IPS-18a (cell line): Measurements from ENCODE around the gene ESR1.

Source experiments
- H3K27ac ChIP-seq: one replicate; pipeline ENCODE4 v1.5.1; 2013; ENCODE audit warnings: low read length
- H3K27me3 ChIP-seq: one replicate; pipeline ENCODE4 v1.6.1; 2013; ENCODE audit warnings: mild to moderate bottlenecking, low read length; ENCODE audit not compliant: control insufficient read depth, insufficient read depth
- H3K36me3 ChIP-seq: one replicate; pipeline ENCODE4 v1.6.1; 2013; ENCODE audit warnings: low read depth, low read length; ENCODE audit not compliant: control insufficient read depth
- H3K4me1 ChIP-seq: one replicate; pipeline ENCODE4 v1.6.1; 2013; ENCODE audit warnings: low read depth, low read length; ENCODE audit not compliant: control insufficient read depth
- H3K4me3 ChIP-seq: one replicate; pipeline ENCODE4 v1.5.1; 2013; ENCODE audit warnings: low read length
- H3K9ac ChIP-seq: one replicate; pipeline ENCODE4 v1.6.1; 2013; ENCODE audit warnings: mild to moderate bottlenecking, low read length, moderate library complexity
- H3K9me3 ChIP-seq: one replicate; pipeline ENCODE4 v1.6.1; 2013; ENCODE audit warnings: low read depth, low read length; ENCODE audit not compliant: control insufficient read depth

The ESR1 gene

DNA sequence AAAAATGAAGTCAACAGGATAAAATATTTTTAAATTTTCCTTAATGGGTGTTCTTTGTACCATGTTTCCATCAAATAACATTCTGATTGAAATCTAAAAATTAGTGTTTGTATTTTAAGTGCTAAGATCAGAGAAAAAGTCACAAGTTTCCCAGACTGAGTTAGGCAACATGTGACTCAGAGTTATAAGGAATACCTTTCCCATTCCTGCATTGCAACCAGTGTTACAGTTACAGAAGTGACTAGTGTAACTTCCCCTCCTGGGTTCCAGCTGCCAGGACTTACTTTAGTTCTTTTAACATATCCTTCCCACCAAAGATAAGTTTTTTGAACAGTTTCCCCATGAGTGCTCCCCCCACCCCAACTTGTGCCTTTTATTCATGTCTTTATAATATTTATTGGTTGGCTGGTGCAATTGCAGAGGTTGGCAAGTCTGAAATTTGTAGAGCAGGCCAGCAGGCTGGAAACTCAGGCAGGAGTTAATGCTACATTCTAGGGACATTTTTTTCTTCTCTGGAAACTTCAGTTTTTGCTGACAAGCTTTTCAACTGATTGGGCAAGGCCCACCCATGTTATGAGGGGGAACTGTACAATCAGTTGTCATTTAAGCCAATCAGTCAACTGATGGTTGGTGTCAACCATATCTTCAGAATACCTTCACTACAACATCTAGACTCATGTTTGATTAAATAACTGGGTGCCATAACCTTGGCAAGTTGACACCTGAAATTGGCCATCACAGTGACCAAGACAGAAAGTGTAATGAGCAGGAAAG lies 22.9 kb upstream of the ESR1 start:
- Histone ChIP-seq H3K27ac (no peak overlapping the region), H3K9ac (no peak overlapping the region), H3K4me1 (no peaks in the 10 kb centered on the region), H3K27me3 (no peaks in the 10 kb centered on the region), H3K9me3 (no peaks in the 10 kb centered on the region), H3K4me3 (no peak overlapping the region), H3K36me3 (no peaks in the 10 kb centered on the region)

DNA sequence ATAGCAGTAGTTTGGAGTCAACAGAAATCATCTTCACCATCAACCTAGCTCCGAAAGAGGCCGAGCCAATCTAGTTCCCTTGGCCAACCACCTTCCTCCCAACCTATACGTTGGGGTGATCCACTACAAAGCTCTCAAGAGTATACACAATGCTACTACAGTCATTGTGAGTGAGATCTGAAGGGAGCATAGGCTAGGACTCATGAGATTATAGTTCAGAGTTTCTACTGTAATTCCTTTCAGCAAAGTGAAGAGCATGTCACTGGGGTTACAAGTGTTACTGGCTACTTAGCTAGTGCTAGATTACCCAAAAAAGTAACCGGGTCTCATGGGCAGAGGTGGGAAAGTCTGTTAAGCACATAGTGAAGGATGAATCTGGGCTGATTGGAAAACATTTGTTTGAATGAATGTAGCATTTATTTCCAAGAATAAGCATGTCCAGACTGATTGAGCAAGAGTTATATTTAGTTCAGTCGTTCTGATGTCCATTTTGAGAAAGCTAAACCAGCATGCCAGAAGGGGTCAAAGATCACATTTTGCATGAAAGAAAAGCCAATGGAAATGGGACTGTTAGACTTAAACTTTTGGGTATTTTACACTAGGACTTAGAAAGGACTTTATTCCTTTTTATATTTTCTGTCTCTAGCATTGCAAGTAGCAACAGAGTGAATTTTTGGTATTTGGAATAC lies 10.5 kb upstream of the ESR1 start:
- H3K4me3 ChIP-seq, result no peak overlapping the region
- H3K36me3 ChIP-seq, result no peaks in the 10 kb centered on the region
- no peaks in the 10 kb centered on the region for H3K9me3 ChIP-seq
- H3K4me1 ChIP-seq, result no peaks in the 10 kb centered on the region
- no peak overlapping the region for H3K9ac ChIP-seq
- H3K27ac ChIP-seq, result no peak overlapping the region
- no peaks in the 10 kb centered on the region for H3K27me3 ChIP-seq

DNA sequence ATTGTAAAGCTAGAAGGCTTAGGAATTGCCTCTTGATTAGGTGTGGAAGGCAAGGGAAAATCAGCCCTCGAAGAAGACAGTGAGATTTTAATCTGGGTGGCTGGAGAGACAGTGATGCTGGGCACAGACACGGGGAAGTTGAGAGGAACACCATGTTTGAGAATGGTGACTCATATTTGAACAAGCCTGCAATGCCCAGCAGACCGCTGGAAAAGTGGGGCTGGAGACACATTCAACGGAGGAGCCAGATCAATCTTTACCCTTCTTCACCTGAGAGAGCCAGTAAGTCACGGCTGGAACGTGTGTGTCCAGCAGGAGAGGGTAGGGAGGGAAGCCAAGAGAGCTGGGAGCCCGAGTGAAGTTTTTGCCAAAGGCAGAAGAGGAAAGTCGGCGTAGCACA lies 3.7 kb upstream of the ESR1 start:
- H3K9ac ChIP-seq, result no peak overlapping the region
- H3K27me3 ChIP-seq, result peaks cover 42% of the 10 kb centered on the region
- H3K9me3 ChIP-seq, result no peaks in the 10 kb centered on the region
- H3K36me3 ChIP-seq, result no peaks in the 10 kb centered on the region
- H3K4me3 ChIP-seq, result no peak overlapping the region
- peaks cover 11% of the 10 kb centered on the region for H3K4me1 ChIP-seq
- H3K27ac ChIP-seq, result no peak overlapping the region

DNA sequence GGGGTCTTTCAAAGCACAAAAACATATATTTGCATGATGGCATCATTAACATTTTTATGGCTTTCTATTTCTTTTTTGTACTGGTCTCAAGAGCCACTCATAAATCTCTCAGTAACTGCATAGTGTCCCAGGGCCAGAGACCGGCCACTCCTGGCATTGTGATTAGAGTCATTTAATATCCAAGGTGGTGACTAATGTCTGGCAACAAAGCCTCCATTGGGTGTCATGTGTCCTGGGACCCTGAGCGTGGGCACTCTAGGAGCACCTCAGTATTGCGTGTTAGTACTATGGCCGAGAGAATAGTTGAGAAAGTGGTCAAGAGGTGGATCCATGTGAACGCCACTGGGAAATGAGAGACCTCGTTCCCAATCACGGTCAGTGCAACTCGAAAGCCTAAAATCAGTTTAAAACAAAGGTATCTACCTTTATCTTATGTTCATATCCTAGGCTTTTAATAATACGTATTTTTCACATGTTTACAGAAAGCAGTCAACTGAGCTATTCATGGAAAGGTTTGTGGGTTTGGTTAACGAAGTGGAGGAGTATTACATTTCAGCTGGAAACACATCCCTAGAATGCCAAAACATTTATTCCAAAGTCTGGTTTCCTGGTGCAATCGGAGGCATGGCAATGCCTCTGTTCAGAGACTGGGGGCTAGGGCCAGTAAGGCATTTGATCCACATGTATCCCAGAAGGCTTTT lies 2.7 kb upstream of the ESR1 start:
- H3K9ac ChIP-seq, result no peak overlapping the region
- H3K27me3 ChIP-seq, result peaks cover 52% of the 10 kb centered on the region
- H3K27ac ChIP-seq, result no peak overlapping the region
- no peak overlapping the region for H3K4me3 ChIP-seq
- H3K9me3 ChIP-seq, result no peaks in the 10 kb centered on the region
- H3K36me3 ChIP-seq, result no peaks in the 10 kb centered on the region
- peaks cover 14% of the 10 kb centered on the region for H3K4me1 ChIP-seq

DNA sequence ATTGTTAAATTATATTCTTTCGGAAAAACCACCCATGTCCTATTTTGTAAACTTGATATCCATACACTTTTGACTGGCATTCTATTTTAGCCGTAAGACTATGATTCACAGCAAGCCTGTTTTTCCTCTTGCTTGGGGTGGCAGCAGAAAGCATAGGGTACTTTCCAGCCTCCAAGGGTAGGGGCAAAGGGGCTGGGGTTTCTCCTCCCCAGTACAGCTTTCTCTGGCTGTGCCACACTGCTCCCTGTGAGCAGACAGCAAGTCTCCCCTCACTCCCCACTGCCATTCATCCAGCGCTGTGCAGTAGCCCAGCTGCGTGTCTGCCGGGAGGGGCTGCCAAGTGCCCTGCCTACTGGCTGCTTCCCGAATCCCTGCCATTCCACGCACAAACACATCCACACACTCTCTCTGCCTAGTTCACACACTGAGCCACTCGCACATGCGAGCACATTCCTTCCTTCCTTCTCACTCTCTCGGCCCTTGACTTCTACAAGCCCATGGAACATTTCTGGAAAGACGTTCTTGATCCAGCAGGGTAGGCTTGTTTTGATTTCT lies 2.1 kb upstream of the ESR1 start:
- H3K4me3 ChIP-seq, result no peak overlapping the region
- peaks cover 14% of the 10 kb centered on the region for H3K4me1 ChIP-seq
- H3K9me3 ChIP-seq, result no peaks in the 10 kb centered on the region
- no peak overlapping the region for H3K27ac ChIP-seq
- H3K27me3 ChIP-seq, result peaks cover 58% of the 10 kb centered on the region
- H3K36me3 ChIP-seq, result no peaks in the 10 kb centered on the region
- H3K9ac ChIP-seq, result no peak overlapping the region

DNA sequence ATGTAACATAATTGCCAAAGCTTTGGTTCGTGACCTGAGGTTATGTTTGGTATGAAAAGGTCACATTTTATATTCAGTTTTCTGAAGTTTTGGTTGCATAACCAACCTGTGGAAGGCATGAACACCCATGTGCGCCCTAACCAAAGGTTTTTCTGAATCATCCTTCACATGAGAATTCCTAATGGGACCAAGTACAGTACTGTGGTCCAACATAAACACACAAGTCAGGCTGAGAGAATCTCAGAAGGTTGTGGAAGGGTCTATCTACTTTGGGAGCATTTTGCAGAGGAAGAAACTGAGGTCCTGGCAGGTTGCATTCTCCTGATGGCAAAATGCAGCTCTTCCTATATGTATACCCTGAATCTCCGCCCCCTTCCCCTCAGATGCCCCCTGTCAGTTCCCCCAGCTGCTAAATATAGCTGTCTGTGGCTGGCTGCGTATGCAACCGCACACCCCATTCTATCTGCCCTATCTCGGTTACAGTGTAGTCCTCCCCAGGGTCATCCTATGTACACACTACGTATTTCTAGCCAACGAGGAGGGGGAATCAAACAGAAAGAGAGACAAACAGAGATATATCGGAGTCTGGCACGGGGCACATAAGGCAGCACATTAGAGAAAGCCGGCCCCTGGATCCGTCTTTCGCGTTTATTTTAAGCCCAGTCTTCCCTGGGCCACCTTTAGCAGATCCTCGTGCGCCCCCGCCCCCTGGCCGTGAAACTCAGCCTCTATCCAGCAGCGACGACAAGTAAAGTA lies 547 bp upstream of the ESR1 start:
- H3K27ac ChIP-seq, result no peak overlapping the region
- H3K4me1 ChIP-seq, result peaks cover 14% of the 10 kb centered on the region
- no peak overlapping the region for H3K9ac ChIP-seq
- H3K27me3 ChIP-seq, result peaks cover 74% of the 10 kb centered on the region
- no peaks in the 10 kb centered on the region for H3K36me3 ChIP-seq
- no peaks in the 10 kb centered on the region for H3K9me3 ChIP-seq
- peak overlapping the region; percentile 62 for H3K4me3 ChIP-seq

DNA sequence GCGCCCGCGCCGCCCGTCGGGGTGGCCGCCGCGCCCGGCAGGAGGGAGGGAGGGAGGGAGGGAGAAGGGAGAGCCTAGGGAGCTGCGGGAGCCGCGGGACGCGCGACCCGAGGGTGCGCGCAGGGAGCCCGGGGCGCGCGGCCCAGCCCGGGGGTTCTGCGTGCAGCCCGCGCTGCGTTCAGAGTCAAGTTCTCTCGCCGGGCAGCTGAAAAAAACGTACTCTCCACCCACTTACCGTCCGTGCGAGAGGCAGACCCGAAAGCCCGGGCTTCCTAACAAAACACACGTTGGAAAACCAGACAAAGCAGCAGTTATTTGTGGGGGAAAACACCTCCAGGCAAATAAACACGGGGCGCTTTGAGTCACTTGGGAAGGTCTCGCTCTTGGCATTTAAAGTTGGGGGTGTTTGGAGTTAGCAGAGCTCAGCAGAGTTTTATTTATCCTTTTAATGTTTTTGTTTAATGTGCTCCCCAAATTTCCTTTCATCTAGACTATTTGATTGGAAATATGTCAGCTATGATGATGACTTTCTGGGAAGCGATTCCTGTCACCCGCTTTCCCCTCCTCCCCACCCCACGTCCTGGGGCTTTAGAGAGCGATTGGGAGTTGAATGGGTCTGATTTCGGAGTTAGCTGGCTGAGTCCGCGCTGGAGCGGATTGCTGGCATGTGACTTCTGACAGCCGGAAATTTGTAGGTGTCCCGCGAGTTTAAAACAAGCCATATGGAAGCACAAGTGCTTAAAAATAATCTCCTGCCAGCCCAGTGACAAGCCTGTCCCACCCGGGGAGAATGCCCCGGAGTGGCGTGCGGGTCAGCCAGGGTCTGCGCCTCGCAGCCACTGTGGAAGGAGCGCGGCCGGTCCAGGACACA lies 1.1 kb downstream of the ESR1 start:
- Histone ChIP-seq H3K27ac (no peak overlapping the region), H3K36me3 (no peaks in the 10 kb centered on the region), H3K4me3 (peak overlapping the region; percentile 62), H3K9me3 (no peaks in the 10 kb centered on the region), H3K4me1 (peaks cover 14% of the 10 kb centered on the region), H3K9ac (no peak overlapping the region), H3K27me3 (peaks cover 77% of the 10 kb centered on the region)

DNA sequence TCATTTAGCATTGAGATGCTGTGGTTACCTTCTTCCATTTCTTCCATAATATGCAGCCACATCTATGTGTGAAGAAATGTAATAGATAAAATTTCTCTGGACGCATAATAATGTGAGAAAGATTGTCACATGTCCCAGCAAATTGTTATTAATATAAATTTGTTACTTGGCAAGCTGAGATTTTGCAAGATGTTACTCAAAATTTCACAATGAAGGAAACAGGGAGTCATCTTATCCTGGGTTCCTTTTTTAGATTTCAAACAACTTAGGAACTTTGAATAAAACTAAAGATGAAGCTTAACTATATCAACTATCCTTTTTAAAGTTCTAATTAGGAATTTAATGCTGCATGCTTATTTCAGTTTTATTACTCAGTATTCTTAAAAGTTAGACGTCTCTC lies 3.6 kb downstream of the ESR1 start:
- Histone ChIP-seq H3K9ac (no peak overlapping the region), H3K27ac (no peak overlapping the region), H3K9me3 (no peaks in the 10 kb centered on the region), H3K4me1 (peaks cover 14% of the 10 kb centered on the region), H3K4me3 (no peak overlapping the region), H3K36me3 (no peaks in the 10 kb centered on the region), H3K27me3 (peaks cover 61% of the 10 kb centered on the region)

DNA sequence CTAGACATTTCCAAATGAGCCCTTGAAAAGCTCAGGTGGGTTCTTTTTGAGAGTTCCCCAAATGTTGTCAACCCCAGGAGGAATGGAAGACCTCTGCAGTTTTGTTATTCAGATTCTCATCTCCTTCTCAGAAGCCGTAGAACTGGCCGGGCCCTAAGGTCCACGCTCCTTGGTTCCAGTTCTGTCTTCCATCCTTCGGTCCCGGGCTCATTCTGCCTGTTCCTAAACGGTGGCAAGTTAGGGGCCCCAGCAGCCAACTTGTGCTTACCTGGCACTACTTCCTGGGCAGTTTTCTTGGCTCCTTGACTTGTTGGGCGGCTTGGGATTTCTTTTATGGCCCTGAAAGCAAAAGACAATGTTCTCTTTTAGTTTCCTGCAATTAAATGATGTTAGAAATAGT lies 6.4 kb downstream of the ESR1 start:
- peaks cover 2% of the 10 kb centered on the region for H3K4me1 ChIP-seq
- H3K27ac ChIP-seq, result no peak overlapping the region
- H3K9me3 ChIP-seq, result no peaks in the 10 kb centered on the region
- no peak overlapping the region for H3K4me3 ChIP-seq
- no peaks in the 10 kb centered on the region for H3K36me3 ChIP-seq
- no peak overlapping the region for H3K9ac ChIP-seq
- peaks cover 34% of the 10 kb centered on the region for H3K27me3 ChIP-seq

DNA sequence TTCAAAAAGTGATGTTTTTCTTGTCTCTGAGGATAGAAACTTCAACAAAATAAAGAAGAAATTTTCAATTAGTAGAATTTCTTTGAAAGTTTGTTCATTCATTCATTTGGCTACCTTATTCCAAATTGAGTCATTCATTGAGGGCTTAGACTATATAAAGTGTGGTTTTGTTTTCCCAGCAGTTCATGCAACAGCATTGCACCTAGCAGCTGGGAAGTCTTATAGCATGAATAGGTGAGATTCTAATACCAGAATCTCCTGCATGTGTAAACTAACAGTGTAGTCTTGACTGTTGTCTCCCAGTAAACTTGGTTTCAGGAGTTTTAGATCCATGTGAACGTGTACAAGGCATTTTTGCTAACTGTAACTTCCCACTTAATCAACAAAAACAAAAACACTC lies 7.1 kb downstream of the ESR1 start:
- no peak overlapping the region for H3K9ac ChIP-seq
- peaks cover 26% of the 10 kb centered on the region for H3K27me3 ChIP-seq

More for the DNA sequence above, 7.1 kb downstream of the ESR1 start:
- H3K4me1 ChIP-seq, result no peaks in the 10 kb centered on the region
- H3K4me3 ChIP-seq, result no peak overlapping the region
- no peaks in the 10 kb centered on the region for H3K36me3 ChIP-seq
- H3K27ac ChIP-seq, result no peak overlapping the region
- H3K9me3 ChIP-seq, result no peaks in the 10 kb centered on the region
